GM20000 (cell line): ENCODE results near the gene TCAP.

Experiments used
- DNase-seq: peaks from one replicate; pipeline ENCODE4 v3.0.0; 2012; ENCODE audit warnings: low spot score
- TF ChIP-seq, protein P1 (sequence below): IDR thresholded peaks from 2 replicates; pipeline ENCODE4 v1.5.1; 2012; ENCODE audit warnings: mild to moderate bottlenecking, control low read depth; ENCODE audit errors: extremely low read depth, missing control alignments

TCAP gene

DNA sequence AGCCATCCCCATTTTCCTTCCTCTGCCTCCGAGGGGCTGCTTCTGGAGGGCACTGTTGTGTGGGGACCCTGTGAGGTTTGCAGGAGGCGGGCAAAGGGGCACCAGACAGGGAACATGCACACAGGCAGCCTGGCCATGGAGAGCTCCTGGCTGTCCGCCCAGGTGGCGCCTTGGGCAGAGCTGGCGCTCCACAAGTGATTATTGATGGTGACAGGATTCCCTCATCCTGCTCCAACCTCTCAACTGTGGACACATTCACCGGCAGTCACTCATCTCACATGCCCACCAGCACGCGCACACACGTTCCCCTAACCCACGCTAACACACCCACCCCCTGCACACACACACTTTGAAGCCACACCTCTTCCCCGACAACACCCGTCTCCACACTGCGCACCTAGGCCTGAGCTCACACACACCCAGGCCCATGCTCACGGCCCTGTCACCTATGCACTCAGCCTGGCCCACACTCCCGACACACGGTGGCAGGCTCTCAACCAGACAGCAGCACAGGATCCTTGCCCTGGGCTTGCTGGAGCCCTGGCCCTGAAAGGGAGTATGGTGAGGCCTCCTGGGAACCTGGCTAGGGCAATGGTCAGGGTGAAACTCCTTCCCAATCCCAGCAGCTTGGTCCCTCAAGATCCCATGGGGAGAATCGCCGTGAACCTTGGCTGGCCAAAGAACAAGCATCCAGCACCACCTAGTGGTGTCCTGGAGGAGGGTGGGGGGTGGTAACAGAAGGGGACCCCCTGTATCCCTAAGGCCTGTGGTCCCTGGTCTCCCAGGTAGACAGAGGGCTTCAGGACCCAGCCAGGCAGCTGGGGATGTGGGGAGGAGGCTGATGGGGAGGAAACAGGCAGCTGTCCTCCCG, 6.7 kb downstream of the TCAP start:
- TF ChIP-seq, protein P1, sequence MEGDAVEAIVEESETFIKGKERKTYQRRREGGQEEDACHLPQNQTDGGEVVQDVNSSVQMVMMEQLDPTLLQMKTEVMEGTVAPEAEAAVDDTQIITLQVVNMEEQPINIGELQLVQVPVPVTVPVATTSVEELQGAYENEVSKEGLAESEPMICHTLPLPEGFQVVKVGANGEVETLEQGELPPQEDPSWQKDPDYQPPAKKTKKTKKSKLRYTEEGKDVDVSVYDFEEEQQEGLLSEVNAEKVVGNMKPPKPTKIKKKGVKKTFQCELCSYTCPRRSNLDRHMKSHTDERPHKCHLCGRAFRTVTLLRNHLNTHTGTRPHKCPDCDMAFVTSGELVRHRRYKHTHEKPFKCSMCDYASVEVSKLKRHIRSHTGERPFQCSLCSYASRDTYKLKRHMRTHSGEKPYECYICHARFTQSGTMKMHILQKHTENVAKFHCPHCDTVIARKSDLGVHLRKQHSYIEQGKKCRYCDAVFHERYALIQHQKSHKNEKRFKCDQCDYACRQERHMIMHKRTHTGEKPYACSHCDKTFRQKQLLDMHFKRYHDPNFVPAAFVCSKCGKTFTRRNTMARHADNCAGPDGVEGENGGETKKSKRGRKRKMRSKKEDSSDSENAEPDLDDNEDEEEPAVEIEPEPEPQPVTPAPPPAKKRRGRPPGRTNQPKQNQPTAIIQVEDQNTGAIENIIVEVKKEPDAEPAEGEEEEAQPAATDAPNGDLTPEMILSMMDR, result peak; percentile 47
- peak; percentile 55 for DNase-seq

DNA sequence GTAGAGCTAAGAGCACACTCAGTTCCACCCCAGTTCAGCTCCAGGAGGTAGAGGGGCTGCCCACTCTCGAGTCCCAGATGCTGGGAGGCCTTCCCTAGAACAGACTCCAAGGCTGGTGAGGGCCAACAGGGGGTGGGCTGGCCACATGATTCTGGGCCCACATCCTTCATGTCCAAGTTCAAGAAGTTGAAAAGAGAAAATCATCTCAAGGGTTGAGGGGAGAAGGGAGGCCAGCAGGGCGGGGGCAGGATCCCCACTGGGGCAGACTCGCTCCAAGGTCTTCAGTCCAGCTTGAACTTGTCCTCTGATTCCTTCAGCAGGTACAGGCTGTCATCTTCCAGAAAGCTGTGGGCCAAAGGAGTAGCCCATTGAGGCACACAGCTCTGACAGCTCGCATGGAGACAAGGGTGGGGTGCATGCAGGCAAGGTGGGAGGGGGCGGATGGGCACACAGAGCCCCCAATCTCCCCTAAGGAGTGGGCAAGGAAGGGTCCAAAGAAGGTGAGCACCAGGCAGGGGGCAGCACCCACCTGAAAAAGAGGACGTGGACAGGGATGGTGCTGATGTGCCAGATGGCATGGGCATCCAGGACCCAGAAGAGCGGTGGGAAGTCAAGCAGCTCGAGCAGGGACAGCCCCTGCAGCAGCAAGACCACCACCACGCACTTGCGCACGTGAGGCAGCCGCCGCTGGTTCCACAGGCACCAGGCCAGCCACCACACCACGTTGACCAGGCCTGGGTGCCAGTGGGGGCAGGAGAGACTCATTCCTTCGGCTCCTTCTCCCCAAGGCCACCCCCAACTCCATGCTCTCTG, 7.6 kb downstream of the TCAP start:
- TF ChIP-seq, protein P1, result no peak
- DNase-seq, result no peak

DNA sequence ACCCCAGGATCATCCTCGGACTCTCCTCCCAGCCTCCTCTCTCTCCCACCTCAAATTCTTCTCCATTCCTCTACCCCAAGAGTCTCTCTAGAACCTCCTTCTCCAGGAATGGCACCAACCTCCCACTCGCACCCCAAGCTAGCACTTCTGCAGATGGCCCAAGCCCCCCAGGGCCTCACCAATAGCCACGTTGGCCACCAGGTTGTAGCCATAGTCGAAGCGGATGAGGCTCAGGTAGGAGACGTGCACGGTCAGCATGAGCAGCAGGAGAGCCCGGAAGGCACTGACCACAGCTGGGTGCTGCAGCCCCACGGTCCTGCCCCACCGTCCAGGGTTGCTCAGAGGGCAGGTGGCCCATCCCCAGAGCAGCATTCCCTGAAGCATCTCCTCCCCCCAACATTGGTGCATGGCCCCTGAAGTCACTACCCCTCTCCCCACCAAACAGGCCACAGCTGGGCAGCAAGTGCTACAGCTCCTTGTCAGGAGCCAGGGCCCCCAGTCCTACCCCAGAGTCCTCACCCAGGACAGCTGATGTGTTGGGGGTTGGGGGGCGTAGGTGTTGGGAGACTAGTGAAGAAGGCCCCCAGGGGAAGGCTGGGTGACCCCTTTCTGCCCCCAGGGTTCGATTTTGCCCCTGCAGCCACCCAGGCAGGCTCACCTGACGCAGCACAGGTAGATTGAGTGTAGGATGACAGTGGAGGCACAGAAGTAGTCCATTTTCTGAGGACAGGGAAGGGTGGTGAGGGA, 8.4 kb downstream of the TCAP start:
- no peak for DNase-seq
- TF ChIP-seq, protein P1, result no peak

DNA sequence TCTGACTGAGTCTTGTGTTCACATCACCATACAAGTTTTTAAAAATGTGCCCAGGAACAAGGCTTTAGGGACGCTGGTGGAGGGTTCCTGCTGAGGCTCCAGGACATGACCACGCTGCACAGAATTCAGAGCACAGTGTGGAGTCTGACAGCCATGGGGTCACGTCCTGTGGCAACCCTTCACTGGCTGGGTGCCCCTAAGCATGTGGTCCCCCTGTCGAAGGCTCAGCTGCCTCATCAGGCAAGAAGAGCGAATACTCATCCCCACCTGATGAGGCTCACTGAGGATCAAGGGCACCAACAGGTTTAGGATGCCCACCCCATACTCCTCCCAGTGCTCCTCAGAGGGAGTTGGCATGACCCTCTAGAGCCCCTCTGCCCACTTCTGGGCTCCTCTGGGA, 9.0 kb downstream of the TCAP start:
- no peak for DNase-seq
- TF ChIP-seq, protein P1, result no peak

- TF ChIP-seq, protein P1, result no peak
- peak; percentile 54 for DNase-seq
These were observed 9.7 kb downstream of the TCAP start for GRCh38 chr17:39674702-39675389.

- TF ChIP-seq, protein P1, result no peak
- no peak for DNase-seq
These were observed 10.4 kb downstream of the TCAP start for GRCh38 chr17:39675390-39676082.
